Erythroblast (primary cell): ENCODE data around the gene PLCB3.

Experiments
- GATA1 ChIP-seq: IDR thresholded peaks from 2 replicates; pipeline ENCODE4 v1.6.1; 2011; ENCODE audit warnings: low read depth, mild to moderate bottlenecking, control low read depth, low read length, moderate library complexity
- POLR2A ChIP-seq: IDR thresholded peaks from 2 replicates; pipeline ENCODE4 v1.6.1; 2011; ENCODE audit warnings: mild to moderate bottlenecking, low read length

- no peak for TF ChIP-seq POLR2A
- no peak for TF ChIP-seq GATA1
Observed at GRCh38 chr11:64256300-64256699, 5.0 kb downstream of the PLCB3 start.
